SU-DHL-6 (cell line): ENCODE data around the gene MYCBPAP.

Source experiments
- H2AFZ ChIP-seq: fragments of 200-600 bp; sonication (generic); 2 replicates; pipeline ENCODE4 v1.6.1; 2014; ENCODE audit warnings: low read depth, mild to moderate bottlenecking, moderate library complexity, mixed read lengths, antibody characterized with exemption, low read length; ENCODE audit not compliant: severe bottlenecking
- H3F3A ChIP-seq: fragments of 200-600 bp; shearing (Covaris generic); 2 replicates; pipeline ENCODE4 v1.6.0; 2016; ENCODE audit warnings: antibody characterized with exemption, mild to moderate bottlenecking; ENCODE audit not compliant: insufficient read depth
- H3K27ac ChIP-seq: fragments of 200-600 bp; sonication (generic); 2 replicates; pipeline ENCODE4 v1.5.1; 2016; ENCODE audit warnings: low read depth, mild to moderate bottlenecking, low read length, moderate library complexity, mixed read lengths
- H3K27me3 ChIP-seq: fragments of 200-600 bp; sonication (generic), shearing (Covaris generic); 2 replicates; pipeline ENCODE4 v1.6.0; 2014; ENCODE audit warnings: mild to moderate bottlenecking, low read length
- H3K36me3 ChIP-seq: fragments of 200-600 bp; sonication (generic); 2 replicates; pipeline ENCODE4 v1.6.1; 2014; ENCODE audit warnings: mild to moderate bottlenecking, low read length, mixed read lengths
- H3K4me2 ChIP-seq: fragments of 300-600, 200-600 bp; shearing (Covaris generic), sonication (generic); 2 replicates; pipeline ENCODE4 v1.6.0; 2014; ENCODE audit warnings: low read length, low read depth, mild to moderate bottlenecking; ENCODE audit not compliant: poor library complexity, severe bottlenecking
- H3K4me3 ChIP-seq: fragments of 200-600 bp; sonication (generic); 2 replicates; pipeline ENCODE4 v1.5.1; 2014; ENCODE audit warnings: antibody characterized with exemption, low read length, mild to moderate bottlenecking, mixed read lengths; ENCODE audit not compliant: insufficient read depth, poor library complexity, severe bottlenecking
- H3K79me2 ChIP-seq: fragments of 200-600 bp; sonication (generic); 2 replicates; pipeline ENCODE4 v1.6.1; 2014; ENCODE audit warnings: mild to moderate bottlenecking, low read length, moderate library complexity; ENCODE audit not compliant: insufficient read depth
- H3K9ac ChIP-seq: fragments of 200-600 bp; sonication (generic); 2 replicates; pipeline ENCODE4 v1.7.0; 2014; ENCODE audit warnings: mild to moderate bottlenecking, low read length
- H3K9me2 ChIP-seq: fragments of 200-600 bp; sonication (generic); replicated peaks from 2 replicates; pipeline ENCODE4 v1.6.1; 2014; ENCODE audit warnings: low read length; ENCODE audit not compliant: insufficient read depth
- H3K9me3 ChIP-seq: fragments of 200-600 bp; sonication (generic); 2 replicates; pipeline ENCODE4 v1.6.1; 2014; ENCODE audit warnings: low read length, mixed read lengths; ENCODE audit not compliant: insufficient read depth
- H4K20me1 ChIP-seq: fragments of 200-600 bp; sonication (generic); 2 replicates; pipeline ENCODE4 v1.6.1; 2014; ENCODE audit warnings: low read depth, mild to moderate bottlenecking, antibody characterized with exemption, low read length, moderate library complexity, mixed read lengths
- EZH2phosphoT487 ChIP-seq: fragments of 200-600 bp; sonication (generic), shearing (Covaris generic); conservative IDR thresholded peaks from 2 replicates; pipeline ENCODE4 v1.6.1; 2018; ENCODE audit warnings: mild to moderate bottlenecking, antibody characterized with exemption, low read length, moderate library complexity, mixed read lengths
- TF ChIP-seq, protein P1 (sequence below): fragments of 200-600 bp; sonication (generic); IDR thresholded peaks from one replicate; pipeline ENCODE4 v1.5.1; 2017; ENCODE audit warnings: antibody characterized with exemption, mild to moderate bottlenecking, low read length, moderate library complexity; ENCODE audit not compliant: insufficient read depth, poor library complexity, severe bottlenecking

MYCBPAP gene

GRCh38 chr17:50535407-50535806 is 27.2 kb downstream of the MYCBPAP start:
- H3K27me3 ChIP-seq: no peaks in the 10 kb centered on the region
- no peaks in the 10 kb centered on the region for H3F3A ChIP-seq
- no peaks in the 10 kb centered on the region for H3K9me3 ChIP-seq
- H3K36me3 ChIP-seq: no peaks in the 10 kb centered on the region
- no peak overlapping the region for H2AFZ ChIP-seq
- no peak for TF ChIP-seq EZH2phosphoT487
- TF ChIP-seq, protein P1, sequence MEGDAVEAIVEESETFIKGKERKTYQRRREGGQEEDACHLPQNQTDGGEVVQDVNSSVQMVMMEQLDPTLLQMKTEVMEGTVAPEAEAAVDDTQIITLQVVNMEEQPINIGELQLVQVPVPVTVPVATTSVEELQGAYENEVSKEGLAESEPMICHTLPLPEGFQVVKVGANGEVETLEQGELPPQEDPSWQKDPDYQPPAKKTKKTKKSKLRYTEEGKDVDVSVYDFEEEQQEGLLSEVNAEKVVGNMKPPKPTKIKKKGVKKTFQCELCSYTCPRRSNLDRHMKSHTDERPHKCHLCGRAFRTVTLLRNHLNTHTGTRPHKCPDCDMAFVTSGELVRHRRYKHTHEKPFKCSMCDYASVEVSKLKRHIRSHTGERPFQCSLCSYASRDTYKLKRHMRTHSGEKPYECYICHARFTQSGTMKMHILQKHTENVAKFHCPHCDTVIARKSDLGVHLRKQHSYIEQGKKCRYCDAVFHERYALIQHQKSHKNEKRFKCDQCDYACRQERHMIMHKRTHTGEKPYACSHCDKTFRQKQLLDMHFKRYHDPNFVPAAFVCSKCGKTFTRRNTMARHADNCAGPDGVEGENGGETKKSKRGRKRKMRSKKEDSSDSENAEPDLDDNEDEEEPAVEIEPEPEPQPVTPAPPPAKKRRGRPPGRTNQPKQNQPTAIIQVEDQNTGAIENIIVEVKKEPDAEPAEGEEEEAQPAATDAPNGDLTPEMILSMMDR: no peak
- no peak overlapping the region for H3K4me2 ChIP-seq
- no peaks in the 10 kb centered on the region for H3K9me2 ChIP-seq
- H3K4me3 ChIP-seq: no peak overlapping the region
- H4K20me1 ChIP-seq: no peaks in the 10 kb centered on the region
- H3K27ac ChIP-seq: no peak overlapping the region
- H3K9ac ChIP-seq: no peak overlapping the region
- no peaks in the 10 kb centered on the region for H3K79me2 ChIP-seq

GRCh38 chr17:50536683-50537646 is 28.7 kb downstream of the MYCBPAP start:
- no peak overlapping the region for H3K4me3 ChIP-seq
- no peaks in the 10 kb centered on the region for H3K27me3 ChIP-seq
- TF ChIP-seq EZH2phosphoT487: no peak
- TF ChIP-seq, protein P1: no peak
- no peaks in the 10 kb centered on the region for H3K79me2 ChIP-seq
- H3K9me2 ChIP-seq: no peaks in the 10 kb centered on the region
- no peaks in the 10 kb centered on the region for H3K9me3 ChIP-seq
- no peak overlapping the region for H3K4me2 ChIP-seq
- H2AFZ ChIP-seq: no peak overlapping the region
- no peak overlapping the region for H3K9ac ChIP-seq
- H3K27ac ChIP-seq: no peak overlapping the region
- H3F3A ChIP-seq: no peaks in the 10 kb centered on the region
- H4K20me1 ChIP-seq: no peaks in the 10 kb centered on the region
- no peaks in the 10 kb centered on the region for H3K36me3 ChIP-seq

DNA sequence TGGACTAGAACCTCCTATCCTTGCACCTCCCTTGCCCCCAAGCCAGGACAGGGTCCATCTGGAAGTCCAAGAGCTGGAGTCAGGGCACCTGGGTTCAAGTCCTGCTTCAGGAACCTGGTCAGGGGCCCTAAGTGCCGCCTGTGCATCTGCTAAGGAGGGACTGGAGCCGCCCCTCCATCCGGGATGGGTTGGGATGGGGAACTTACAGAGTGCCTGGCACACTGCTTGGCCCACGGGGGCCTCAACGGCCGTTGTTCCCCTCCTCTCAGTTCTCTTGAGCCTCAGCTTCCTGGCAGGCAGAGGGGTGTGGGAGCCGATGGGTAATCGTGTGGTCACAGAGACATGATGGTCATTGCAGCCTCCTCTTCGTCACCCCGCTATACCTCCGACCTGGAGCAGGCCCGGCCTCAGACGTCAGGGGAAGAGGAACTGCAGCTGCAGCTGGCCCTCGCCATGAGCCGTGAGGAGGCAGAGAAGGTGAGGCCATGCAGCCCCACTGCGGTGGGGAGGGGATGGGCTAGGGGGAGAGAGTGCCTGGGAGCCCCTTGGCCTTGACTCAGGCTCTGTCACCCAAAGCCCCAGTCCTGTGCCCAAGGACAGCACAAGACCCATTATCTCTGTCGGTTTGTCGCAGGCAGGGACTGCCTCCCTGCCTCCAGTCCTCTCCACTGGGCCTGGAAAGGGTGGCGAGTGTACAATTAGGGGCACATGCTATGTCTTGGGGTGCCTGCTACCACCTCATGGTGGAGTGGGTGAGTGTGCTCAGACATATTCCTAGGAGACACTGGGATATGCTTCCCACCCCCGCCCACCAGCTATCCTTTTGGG is 29.7 kb downstream of the MYCBPAP start:
- H3K27me3 ChIP-seq: no peaks in the 10 kb centered on the region

More for the DNA sequence above, 29.7 kb downstream of the MYCBPAP start:
- TF ChIP-seq EZH2phosphoT487: no peak
- TF ChIP-seq, protein P1: no peak
- no peak overlapping the region for H3K9ac ChIP-seq
- H3K4me3 ChIP-seq: no peak overlapping the region
- no peaks in the 10 kb centered on the region for H3K79me2 ChIP-seq
- no peak overlapping the region for H3K4me2 ChIP-seq
- no peaks in the 10 kb centered on the region for H3K36me3 ChIP-seq
- H3K27ac ChIP-seq: no peak overlapping the region
- no peaks in the 10 kb centered on the region for H3K9me3 ChIP-seq
- no peaks in the 10 kb centered on the region for H4K20me1 ChIP-seq
- no peaks in the 10 kb centered on the region for H3F3A ChIP-seq
- no peaks in the 10 kb centered on the region for H3K9me2 ChIP-seq
- no peak overlapping the region for H2AFZ ChIP-seq
